H9 (cell line): ENCODE results near the gene NCAM2. TPM values are rescaled to one million over a fixed set of nuclear protein-coding genes. Genes with fewer than 3 reads are reported as not detected.

Source experiments
- DNase-seq: peaks from one replicate; pipeline ENCODE4 v3.0.0-alpha.2; 2017
- H2AFZ ChIP-seq: one replicate; pipeline ENCODE4 v1.6.1; 2013; ENCODE audit warnings: mild to moderate bottlenecking, low read length, control low read depth, moderate library complexity
- H2AK5ac ChIP-seq: 2 replicates; pipeline ENCODE4 v1.6.1; 2013; ENCODE audit warnings: low read length, control low read depth, mixed read lengths; ENCODE audit not compliant: insufficient read length
- H2BK120ac ChIP-seq: one replicate; pipeline ENCODE4 v1.6.1; 2013; ENCODE audit warnings: low read depth, mild to moderate bottlenecking, low read length, control low read depth, inconsistent platforms; ENCODE audit not compliant: poor library complexity, severe bottlenecking
- H2BK12ac ChIP-seq: 2 replicates; pipeline ENCODE4 v1.6.1; 2013; ENCODE audit warnings: low read length, control low read depth, mixed read lengths, low read depth; ENCODE audit not compliant: insufficient read length
- H2BK15ac ChIP-seq: 2 replicates; pipeline ENCODE4 v1.6.1; 2013; ENCODE audit warnings: low read depth, low read length, control low read depth
- H2BK20ac ChIP-seq: one replicate; pipeline ENCODE4 v1.6.1; 2013; ENCODE audit warnings: low read depth, mild to moderate bottlenecking, low read length, control low read depth, inconsistent platforms; ENCODE audit not compliant: poor library complexity, severe bottlenecking
- H2BK5ac ChIP-seq: 2 replicates; pipeline ENCODE4 v1.6.1; 2013; ENCODE audit warnings: low read length, control low read depth, mixed read lengths; ENCODE audit not compliant: insufficient read length
- H3K14ac ChIP-seq: 2 replicates; pipeline ENCODE4 v1.6.1; 2013; ENCODE audit warnings: low read length, control low read depth; ENCODE audit not compliant: insufficient read depth
- H3K18ac ChIP-seq: 2 replicates; pipeline ENCODE4 v1.6.1; 2013; ENCODE audit warnings: low read depth, mild to moderate bottlenecking, mixed read lengths, low read length, control low read depth; ENCODE audit not compliant: insufficient read length
- H3K23ac ChIP-seq: 2 replicates; pipeline ENCODE4 v1.6.1; 2013; ENCODE audit warnings: low read length, control low read depth, mixed read lengths, low read depth; ENCODE audit not compliant: insufficient read length
- H3K23me2 ChIP-seq: 2 replicates; pipeline ENCODE4 v1.6.1; 2013; ENCODE audit warnings: low read depth, mild to moderate bottlenecking, mixed read lengths, low read length, control low read depth; ENCODE audit not compliant: insufficient read length, poor library complexity, severe bottlenecking
- H3K27ac ChIP-seq: 2 replicates; pipeline ENCODE4 v1.5.1; 2013; ENCODE audit warnings: low read length, control low read depth, mixed read lengths, low read depth; ENCODE audit not compliant: insufficient read length
- H3K27me3 ChIP-seq: 2 replicates; pipeline ENCODE4 v1.6.1; 2013; ENCODE audit warnings: low read length, control low read depth, inconsistent platforms; ENCODE audit not compliant: insufficient read depth
- H3K4ac ChIP-seq: 2 replicates; pipeline ENCODE4 v1.6.1; 2013; ENCODE audit warnings: low read depth, mild to moderate bottlenecking, control low read depth, inconsistent platforms, low read length, moderate library complexity
- H3K4me1 ChIP-seq: 2 replicates; pipeline ENCODE4 v1.6.1; 2013; ENCODE audit warnings: low read length, control low read depth, inconsistent platforms; ENCODE audit not compliant: insufficient read depth
- H3K4me2 ChIP-seq: 2 replicates; pipeline ENCODE4 v1.6.1; 2013; ENCODE audit warnings: low read length, control low read depth, mixed read lengths; ENCODE audit not compliant: insufficient read length, insufficient read depth
- H3K56ac ChIP-seq: 2 replicates; pipeline ENCODE4 v1.6.1; 2013; ENCODE audit warnings: low read depth, mild to moderate bottlenecking, mixed read lengths, low read length, control low read depth; ENCODE audit not compliant: insufficient read length
- H3K79me1 ChIP-seq: 2 replicates; pipeline ENCODE4 v1.6.1; 2013; ENCODE audit warnings: low read depth, mild to moderate bottlenecking, moderate library complexity, low read length, control low read depth, inconsistent platforms; ENCODE audit not compliant: insufficient read depth, poor library complexity, severe bottlenecking
- H3K79me2 ChIP-seq: 2 replicates; pipeline ENCODE4 v1.6.1; 2013; ENCODE audit warnings: low read length, control low read depth, inconsistent platforms; ENCODE audit not compliant: insufficient read depth
- H3K9ac ChIP-seq: 2 replicates; pipeline ENCODE4 v1.6.1; 2013; ENCODE audit warnings: low read length, control low read depth, mixed read lengths; ENCODE audit not compliant: insufficient read length; ENCODE audit errors: extremely low read depth
- H3K9me3 ChIP-seq: one replicate; pipeline ENCODE4 v1.6.1; 2013; ENCODE audit warnings: low read depth, low read length, inconsistent platforms; ENCODE audit not compliant: control insufficient read depth
- H3T11ph ChIP-seq: one replicate; pipeline ENCODE4 v1.6.1; 2013; ENCODE audit warnings: mild to moderate bottlenecking, low read length, control low read depth, inconsistent platforms
- H4K20me1 ChIP-seq: one replicate; pipeline ENCODE4 v1.6.1; 2013; ENCODE audit not compliant: control insufficient read depth, insufficient read length, insufficient read depth
- H4K5ac ChIP-seq: 2 replicates; pipeline ENCODE4 v1.6.1; 2013; ENCODE audit warnings: low read depth, mild to moderate bottlenecking, mixed read lengths, low read length, control low read depth; ENCODE audit not compliant: insufficient read length
- H4K8ac ChIP-seq: replicated peaks from 2 replicates; pipeline ENCODE4 v1.6.1; 2013; ENCODE audit warnings: low read length, control low read depth, mixed read lengths, low read depth; ENCODE audit not compliant: insufficient read length
- H4K91ac ChIP-seq: 2 replicates; pipeline ENCODE4 v1.6.1; 2013; ENCODE audit warnings: low read depth, mild to moderate bottlenecking, moderate library complexity, mixed read lengths, low read length, control low read depth; ENCODE audit not compliant: insufficient read length
- H3K27ac Mint-ChIP-seq, 3 experiments: 2 replicates in 2 of 3; 3 replicates in 1 of 3; pipeline ENCODE4 v1.8.0; 2020 to 2021; ENCODE audit warnings: mixed read lengths in 3 of 3, mild to moderate bottlenecking in 1 of 3, moderate library complexity in 1 of 3
- H3K27me3 Mint-ChIP-seq: 2 replicates; pipeline ENCODE4 v1.8.0; 2021; ENCODE audit warnings: low read depth, mild to moderate bottlenecking, moderate library complexity, mixed read lengths
- H3K36me3 Mint-ChIP-seq, 3 experiments: 2 replicates in 2 of 3; 3 replicates in 1 of 3; pipeline ENCODE4 v1.8.0; 2020 to 2021; ENCODE audit warnings: low read depth in 3 of 3, mixed read lengths in 3 of 3; ENCODE audit not compliant: insufficient read depth in 1 of 3
- H3K4me1 Mint-ChIP-seq, 2 experiments: 2 replicates each; pipeline ENCODE4 v1.8.0; 2020; ENCODE audit warnings: mixed read lengths in 2 of 2
- H3K4me3 Mint-ChIP-seq, 2 experiments: 2 replicates in 1 of 2; 3 replicates in 1 of 2; pipeline ENCODE4 v1.8.0; 2020 to 2021; ENCODE audit warnings: mild to moderate bottlenecking in 2 of 2, mixed read lengths in 2 of 2, moderate library complexity in 1 of 2
- H3K9me3 Mint-ChIP-seq, 2 experiments: 2 replicates in 1 of 2; 3 replicates in 1 of 2; pipeline ENCODE4 v1.8.0; 2020; ENCODE audit warnings: mild to moderate bottlenecking in 2 of 2, mixed read lengths in 2 of 2, moderate library complexity in 1 of 2
- WGBS: extraction: QIAGEN DNeasy Blood & Tissue Kit; methylation state at CpG from one replicate; pipeline ENCODE4 v1.1.7; 2013; ENCODE audit warnings: missing lambda C conversion rate, low lambda C conversion rate, mixed read lengths; ENCODE audit not compliant: insufficient read length; ENCODE audit errors: extremely low coverage; 5-methylcytosine and 5-hydroxymethylcytosine counted together
- total RNA-seq: library from RNA; stranded (reverse); gene quantifications from 2 replicates; pipeline ENCODE4 v1.2.1, GENCODE V29; 2021
- TF ChIP-seq, protein P1 (sequence below): fragments of 200-600 bp; sonication (generic); conservative IDR thresholded peaks from 3 replicates; pipeline ENCODE4 v1.8.0; 2021; ENCODE audit warnings: antibody characterized with exemption, mild to moderate bottlenecking

The NCAM2 gene
- total RNA-seq, 1 experiment from 2014 or later: 2.2 TPM

- TF ChIP-seq, protein P1, sequence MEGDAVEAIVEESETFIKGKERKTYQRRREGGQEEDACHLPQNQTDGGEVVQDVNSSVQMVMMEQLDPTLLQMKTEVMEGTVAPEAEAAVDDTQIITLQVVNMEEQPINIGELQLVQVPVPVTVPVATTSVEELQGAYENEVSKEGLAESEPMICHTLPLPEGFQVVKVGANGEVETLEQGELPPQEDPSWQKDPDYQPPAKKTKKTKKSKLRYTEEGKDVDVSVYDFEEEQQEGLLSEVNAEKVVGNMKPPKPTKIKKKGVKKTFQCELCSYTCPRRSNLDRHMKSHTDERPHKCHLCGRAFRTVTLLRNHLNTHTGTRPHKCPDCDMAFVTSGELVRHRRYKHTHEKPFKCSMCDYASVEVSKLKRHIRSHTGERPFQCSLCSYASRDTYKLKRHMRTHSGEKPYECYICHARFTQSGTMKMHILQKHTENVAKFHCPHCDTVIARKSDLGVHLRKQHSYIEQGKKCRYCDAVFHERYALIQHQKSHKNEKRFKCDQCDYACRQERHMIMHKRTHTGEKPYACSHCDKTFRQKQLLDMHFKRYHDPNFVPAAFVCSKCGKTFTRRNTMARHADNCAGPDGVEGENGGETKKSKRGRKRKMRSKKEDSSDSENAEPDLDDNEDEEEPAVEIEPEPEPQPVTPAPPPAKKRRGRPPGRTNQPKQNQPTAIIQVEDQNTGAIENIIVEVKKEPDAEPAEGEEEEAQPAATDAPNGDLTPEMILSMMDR: no peak
- Mint-ChIP-seq H3K4me1 (no peaks in the 10 kb centered on the region), H3K27ac (no peak overlapping the region), H3K4me3 (no peak overlapping the region), H3K9me3 (no peaks in the 10 kb centered on the region), H3K36me3 (no peaks in the 10 kb centered on the region), H3K27me3 (no peaks in the 10 kb centered on the region)
- Histone ChIP-seq H3K23me2 (no peaks in the 10 kb centered on the region), H2AK5ac (no peak overlapping the region), H2AFZ (no peak overlapping the region), H3K4me1 (no peaks in the 10 kb centered on the region), H3K79me2 (no peaks in the 10 kb centered on the region), H4K20me1 (no peaks in the 10 kb centered on the region), H3K14ac (no peak overlapping the region), H3K4me2 (no peak overlapping the region), H3K27me3 (no peaks in the 10 kb centered on the region), H3K23ac (no peak overlapping the region), H3K4ac (no peak overlapping the region), H3K56ac (no peak overlapping the region), H4K5ac (no peak overlapping the region), H3K18ac (no peak overlapping the region), H3K9me3 (no peaks in the 10 kb centered on the region), H3K27ac (no peak overlapping the region), H3K79me1 (no peaks in the 10 kb centered on the region), H3T11ph (no peak overlapping the region), H4K8ac (no peak overlapping the region), H4K91ac (no peak overlapping the region), H3K9ac (no peak overlapping the region), H2BK12ac (no peak overlapping the region), H2BK5ac (no peak overlapping the region), H2BK120ac (no peak overlapping the region), H2BK15ac (no peak overlapping the region), H2BK20ac (no peak overlapping the region)
- WGBS: no CpG with 5 or more reads among the region's 2 CpGs
- no peak for DNase-seq
Observed at GRCh38 chr21:21174676-21175075, 176.5 kb downstream of the NCAM2 start.
